Hepatocyte (in vitro differentiated cells): Measurements from ENCODE around the gene HNRNPH1. TPM values are rescaled to one million over a fixed set of nuclear protein-coding genes. Genes with fewer than 3 reads are reported as not detected.
A peak's percentile ranks its signal among the peaks of the same experiment; 100 is the strongest.

Experiments
- DNase-seq: peaks from one replicate; pipeline ENCODE4 v3.0.0-alpha.2; 2016; ENCODE audit warnings: low spot score
- H2AFZ ChIP-seq: fragments of 200-600 bp; sonication (generic); 2 replicates; pipeline ENCODE4 v1.6.0; 2016; ENCODE audit warnings: antibody characterized with exemption, mild to moderate bottlenecking
- H3K27ac ChIP-seq: fragments of 200-600 bp; sonication (generic); 2 replicates; pipeline ENCODE4 v1.5.1; 2016; ENCODE audit warnings: mild to moderate bottlenecking
- H3K27me3 ChIP-seq: fragments of 200-600 bp; sonication (generic); 2 replicates; pipeline ENCODE4 v1.6.1; 2016
- H3K36me3 ChIP-seq: fragments of 200-600 bp; sonication (generic); replicated peaks from 2 replicates; pipeline ENCODE4 v1.5.1; 2016; ENCODE audit warnings: low read depth; ENCODE audit not compliant: insufficient read depth
- H3K4me1 ChIP-seq: fragments of 200-600 bp; sonication (generic); 2 replicates; pipeline ENCODE4 v1.5.1; 2016; ENCODE audit warnings: mild to moderate bottlenecking, moderate library complexity; ENCODE audit not compliant: insufficient read depth
- H3K4me2 ChIP-seq: fragments of 200-600 bp; sonication (generic); 2 replicates; pipeline ENCODE4 v1.6.0; 2016
- H3K4me3 ChIP-seq: fragments of 200-600 bp; sonication (generic); 2 replicates; pipeline ENCODE4 v1.5.1; 2016; ENCODE audit warnings: mild to moderate bottlenecking
- H3K79me2 ChIP-seq: fragments of 200-600 bp; sonication (generic); 2 replicates; pipeline ENCODE4 v1.6.0; 2017; ENCODE audit warnings: mild to moderate bottlenecking
- H3K9me2 ChIP-seq: fragments of 200-600 bp; sonication (generic); replicated peaks from 2 replicates; pipeline ENCODE4 v1.6.0; 2017; ENCODE audit warnings: mild to moderate bottlenecking; ENCODE audit not compliant: insufficient read depth
- H3K9me3 ChIP-seq: fragments of 200-600 bp; sonication (generic); 2 replicates; pipeline ENCODE4 v1.5.1; 2016; ENCODE audit warnings: low read depth, mild to moderate bottlenecking
- H4K20me1 ChIP-seq: fragments of 200-600 bp; sonication (generic); 2 replicates; pipeline ENCODE4 v1.6.0; 2016; ENCODE audit warnings: mild to moderate bottlenecking; ENCODE audit not compliant: insufficient read depth, poor library complexity, severe bottlenecking
- CTCF ChIP-seq: fragments of 200-600 bp; sonication (generic); IDR thresholded peaks from 2 replicates; pipeline ENCODE4 v1.5.1; 2016; ENCODE audit warnings: antibody characterized with exemption, mild to moderate bottlenecking; ENCODE audit not compliant: poor library complexity
- EZH2 ChIP-seq: fragments of 200-600 bp; sonication (generic); IDR thresholded peaks from 2 replicates; pipeline ENCODE4 v1.6.1; 2016; ENCODE audit warnings: antibody characterized with exemption, mild to moderate bottlenecking, borderline replicate concordance
- EZH2phosphoT487 ChIP-seq: fragments of 200-600 bp; sonication (generic); IDR thresholded peaks from one replicate; pipeline ENCODE4 v1.6.1; 2018; ENCODE audit warnings: antibody characterized with exemption, mild to moderate bottlenecking, low read depth, moderate library complexity; ENCODE audit not compliant: unreplicated experiment, severe bottlenecking
- WGBS: methylation state at CpG from one replicate; pipeline ENCODE4 v1.1.6; 2016; ENCODE audit warnings: low lambda C conversion rate; ENCODE audit errors: missing lambda C conversion rate; 5-methylcytosine and 5-hydroxymethylcytosine counted together
- polyA plus RNA-seq: library from polyadenylated mRNA; unstranded; fragments of >200 nt; fragmentation: Nextera tagmentation; extraction: Ambion mirVana; gene quantifications from 2 replicates; pipeline ENCODE4 v1.2.1, GENCODE V29; 2016
- total RNA-seq: library from RNA; depleted of rRNA; stranded (reverse); fragments of >200 nt; gene quantifications from 2 replicates; pipeline ENCODE4 v1.2.3, GENCODE V29; 2014

The HNRNPH1 gene
- total and polyA plus RNA-seq, 2 experiments from 2014 or later: 99.9 to 485 TPM

- no peaks in the 10 kb centered on the region for H3K9me3 ChIP-seq
- 28% methylated on average over 68 of the region's 68 CpGs for WGBS
- TF ChIP-seq EZH2phosphoT487: no peak
- TF ChIP-seq CTCF: no peak
- H2AFZ ChIP-seq: peak overlapping the region; percentile 60
- peak overlapping the region; percentile 32 for H3K4me3 ChIP-seq
- peak overlapping the region; percentile 96 for H3K27ac ChIP-seq
- H3K79me2 ChIP-seq: peaks cover 50% of the 10 kb centered on the region
- H3K9me2 ChIP-seq: no peaks in the 10 kb centered on the region
- peaks cover 17% of the 10 kb centered on the region for H3K36me3 ChIP-seq
- no peak for DNase-seq
- peaks cover 38% of the 10 kb centered on the region for H4K20me1 ChIP-seq
- no peaks in the 10 kb centered on the region for H3K27me3 ChIP-seq
- H3K4me2 ChIP-seq: peak overlapping the region; percentile 90
- H3K4me1 ChIP-seq: peaks cover 19% of the 10 kb centered on the region
Observed at GRCh38 chr5:179623906-179624741, 653 bp upstream of the HNRNPH1 start.

- no peak overlapping the region for H2AFZ ChIP-seq
- H3K79me2 ChIP-seq: peaks cover 74% of the 10 kb centered on the region
- H3K4me1 ChIP-seq: peaks cover 23% of the 10 kb centered on the region
- peak overlapping the region; percentile 70 for H3K27ac ChIP-seq
- H3K36me3 ChIP-seq: peaks cover 25% of the 10 kb centered on the region
- peak overlapping the region; percentile 95 for H3K4me2 ChIP-seq
- H3K9me2 ChIP-seq: no peaks in the 10 kb centered on the region
- H3K4me3 ChIP-seq: peak overlapping the region; percentile 92
- 3% methylated on average over 11 of the region's 11 CpGs for WGBS
- peaks cover 63% of the 10 kb centered on the region for H4K20me1 ChIP-seq
- H3K9me3 ChIP-seq: no peaks in the 10 kb centered on the region
- no peak for DNase-seq
- no peaks in the 10 kb centered on the region for H3K27me3 ChIP-seq
- no peak for TF ChIP-seq CTCF
- no peak for TF ChIP-seq EZH2phosphoT487
Observed at GRCh38 chr5:179621551-179622214, 1.8 kb downstream of the HNRNPH1 start.

GRCh38 chr5:179620703-179621350, 2.6 kb downstream of the HNRNPH1 start:
- Histone ChIP-seq H4K20me1 (peaks cover 71% of the 10 kb centered on the region), H2AFZ (no peak overlapping the region), H3K9me2 (no peaks in the 10 kb centered on the region), H3K36me3 (peaks cover 30% of the 10 kb centered on the region), H3K79me2 (peaks cover 83% of the 10 kb centered on the region), H3K4me2 (peak overlapping the region; percentile 95), H3K4me1 (peaks cover 29% of the 10 kb centered on the region), H3K27me3 (no peaks in the 10 kb centered on the region), H3K9me3 (no peaks in the 10 kb centered on the region), H3K4me3 (peak overlapping the region; percentile 92), H3K27ac (peak overlapping the region; percentile 13)
- TF ChIP-seq EZH2phosphoT487 (no peak), EZH2 (no peak), CTCF (no peak)
- DNase-seq: no peak
- WGBS: 11% methylated on average over 5 of the region's 5 CpGs
